Kidney epithelial cell (primary cell): ENCODE data around the gene ACAA2. TPM values are rescaled to one million over a fixed set of nuclear protein-coding genes. Genes with fewer than 3 reads are reported as not detected.
"Not testable (repeated sequence)": the region's sequence is repeated elsewhere in the genome, so short reads cannot be mapped to it uniquely, and the experiment has no call there.

Source experiments
- DNase-seq: peaks from one replicate; pipeline ENCODE4 v3.0.0-alpha.2; 2010; ENCODE audit warnings: low read depth
- H3K27me3 ChIP-seq: 2 replicates; pipeline ENCODE4 v1.6.0; 2011; ENCODE audit warnings: low read length; ENCODE audit not compliant: control insufficient read depth, insufficient read depth
- H3K36me3 ChIP-seq: 2 replicates; pipeline ENCODE4 v1.5.1; 2011; ENCODE audit warnings: low read length; ENCODE audit not compliant: control insufficient read depth, insufficient read depth
- H3K4me3 ChIP-seq: 2 replicates; pipeline ENCODE4 v1.5.1; 2011; ENCODE audit warnings: low read depth, mild to moderate bottlenecking, control low read depth, low read length
- total RNA-seq: library from RNA; depleted of rRNA; stranded (reverse); fragments of >200 nt; gene quantifications from 2 replicates; pipeline ENCODE4 v1.2.3, GENCODE V29; 2015
- TF ChIP-seq, protein P1 (sequence below): IDR thresholded peaks from 2 replicates; pipeline ENCODE4 v1.5.1; 2011; ENCODE audit warnings: mild to moderate bottlenecking, moderate library complexity, low read length, control low read depth, inconsistent platforms; ENCODE audit not compliant: insufficient read depth, poor library complexity, severe bottlenecking

ACAA2 gene
- total RNA-seq, 1 donor from 2014 or later: 68.0 TPM

GRCh38 chr18:49839012-49839411 is 25.7 kb upstream of the ACAA2 start:
- H3K4me3 ChIP-seq: no peak overlapping the region
- peaks cover 1% of the 10 kb centered on the region for H3K36me3 ChIP-seq
- TF ChIP-seq, protein P1, sequence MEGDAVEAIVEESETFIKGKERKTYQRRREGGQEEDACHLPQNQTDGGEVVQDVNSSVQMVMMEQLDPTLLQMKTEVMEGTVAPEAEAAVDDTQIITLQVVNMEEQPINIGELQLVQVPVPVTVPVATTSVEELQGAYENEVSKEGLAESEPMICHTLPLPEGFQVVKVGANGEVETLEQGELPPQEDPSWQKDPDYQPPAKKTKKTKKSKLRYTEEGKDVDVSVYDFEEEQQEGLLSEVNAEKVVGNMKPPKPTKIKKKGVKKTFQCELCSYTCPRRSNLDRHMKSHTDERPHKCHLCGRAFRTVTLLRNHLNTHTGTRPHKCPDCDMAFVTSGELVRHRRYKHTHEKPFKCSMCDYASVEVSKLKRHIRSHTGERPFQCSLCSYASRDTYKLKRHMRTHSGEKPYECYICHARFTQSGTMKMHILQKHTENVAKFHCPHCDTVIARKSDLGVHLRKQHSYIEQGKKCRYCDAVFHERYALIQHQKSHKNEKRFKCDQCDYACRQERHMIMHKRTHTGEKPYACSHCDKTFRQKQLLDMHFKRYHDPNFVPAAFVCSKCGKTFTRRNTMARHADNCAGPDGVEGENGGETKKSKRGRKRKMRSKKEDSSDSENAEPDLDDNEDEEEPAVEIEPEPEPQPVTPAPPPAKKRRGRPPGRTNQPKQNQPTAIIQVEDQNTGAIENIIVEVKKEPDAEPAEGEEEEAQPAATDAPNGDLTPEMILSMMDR: no peak
- H3K27me3 ChIP-seq: no peaks in the 10 kb centered on the region
- peak; percentile 77 for DNase-seq

- DNase-seq: no peak
- TF ChIP-seq, protein P1: no peak
- Histone ChIP-seq H3K36me3 (peaks cover 1% of the 10 kb centered on the region), H3K4me3 (no peak overlapping the region), H3K27me3 (no peaks in the 10 kb centered on the region)
Observed at GRCh38 chr18:49838381-49838780, 25.0 kb upstream of the ACAA2 start.

GRCh38 chr18:49837889-49838288 is 24.6 kb upstream of the ACAA2 start:
- H3K27me3 ChIP-seq: no peaks in the 10 kb centered on the region
- H3K36me3 ChIP-seq: peaks cover 1% of the 10 kb centered on the region
- H3K4me3 ChIP-seq: no peak overlapping the region
- no peak for DNase-seq
- TF ChIP-seq, protein P1: no peak

- H3K36me3 ChIP-seq, DNase-seq, H3K27me3 ChIP-seq, H3K4me3 ChIP-seq: not testable (repeated sequence)
Observed at GRCh38 chr18:49837316-49837835, 24.0 kb upstream of the ACAA2 start.

GRCh38 chr18:49835405-49835804 is 22.1 kb upstream of the ACAA2 start:
- DNase-seq: no peak
- no peaks in the 10 kb centered on the region for H3K27me3 ChIP-seq
- peaks cover 1% of the 10 kb centered on the region for H3K36me3 ChIP-seq
- no peak overlapping the region for H3K4me3 ChIP-seq
- TF ChIP-seq, protein P1: no peak

- H3K4me3 ChIP-seq: no peak overlapping the region
- no peaks in the 10 kb centered on the region for H3K27me3 ChIP-seq
- TF ChIP-seq, protein P1: no peak
- no peak for DNase-seq
- H3K36me3 ChIP-seq: peaks cover 1% of the 10 kb centered on the region
Observed at GRCh38 chr18:49834258-49834657, 20.9 kb upstream of the ACAA2 start.
